Measurements from ENCODE around the gene SPACA7.

The SPACA7 gene

GRCh38 chr13:112477070-112477619 lies 101.0 kb downstream of the SPACA7 start:
- Histone ChIP-seq H3K4me3 (no peak overlapping the region), H3K36me3 (replicated peaks) (no peaks in the 10 kb centered on the region), H3K9me3 (no peaks in the 10 kb centered on the region), H3K4me1 (no peaks in the 10 kb centered on the region), H3K27me3 (ENCODE audit: low read depth) (no peaks in the 10 kb centered on the region)
- in situ Hi-C loops (cut with MboI; ENCODE audit: low sequenced_read_pairs) = no loop called here
- no peak for DNase-seq (ENCODE audit: low spot score in 2 of 2)

- Histone ChIP-seq H3K36me3 (replicated peaks) (no peaks in the 10 kb centered on the region; the same call in 1 of the 2 replicates), H3K9me3 (no peaks in the 10 kb centered on the region), H3K27me3 (ENCODE audit: low read depth) (no peaks in the 10 kb centered on the region), H3K4me3 (no peak overlapping the region), H3K4me1 (no peaks in the 10 kb centered on the region)
- in situ Hi-C loops (cut with MboI; ENCODE audit: low sequenced_read_pairs) = no loop called here
- DNase-seq (ENCODE audit: low spot score in 2 of 2) = no peak
Measured at GRCh38 chr13:112479389-112479788, 103.2 kb downstream of the SPACA7 start.

- Histone ChIP-seq H3K4me3 (no peak overlapping the region), H3K36me3 (replicated peaks) (no peaks in the 10 kb centered on the region; the same call in none of the 2 replicates), H3K27me3 (ENCODE audit: low read depth) (no peaks in the 10 kb centered on the region), H3K4me1 (no peaks in the 10 kb centered on the region), H3K9me3 (no peaks in the 10 kb centered on the region)
- DNase-seq (ENCODE audit: low spot score in 2 of 2) = no peak
- in situ Hi-C loops (cut with MboI; ENCODE audit: low sequenced_read_pairs) = no loop called here
Measured at GRCh38 chr13:112481458-112481857, 105.3 kb downstream of the SPACA7 start.

- H3K36me3 ChIP-seq (replicated peaks) = no peaks in the 10 kb centered on the region; the same call in none of the 2 replicates
- no peaks in the 10 kb centered on the region for H3K27me3 ChIP-seq (ENCODE audit: low read depth)
- no peak overlapping the region for H3K4me3 ChIP-seq
- no peaks in the 10 kb centered on the region for H3K9me3 ChIP-seq
- H3K4me1 ChIP-seq = no peaks in the 10 kb centered on the region
- no peak for DNase-seq (ENCODE audit: low spot score in 2 of 2)
- in situ Hi-C loops (cut with MboI; ENCODE audit: low sequenced_read_pairs) = no loop called here
Measured at GRCh38 chr13:112483299-112483698, 107.1 kb downstream of the SPACA7 start.
